Keratinocyte (primary cell): ENCODE data around the gene SLC9A3. TPM values are rescaled to one million over a fixed set of nuclear protein-coding genes. Genes with fewer than 3 reads are reported as not detected.

ENCODE experiments used
- DNase-seq: peaks from one replicate; pipeline ENCODE4 v3.0.0-alpha.2; 2011; ENCODE audit warnings: low read depth, missing footprints, low spot score
- FAIRE-seq: peaks from 2 replicates; lab custom pipeline; 2011; peaks lifted over from hg19 to GRCh38; lab: Jason Lieb, UNC
- H2AFZ ChIP-seq: 2 replicates; pipeline ENCODE4 v1.6.0; 2012; ENCODE audit warnings: low read length, control low read depth, inconsistent platforms; ENCODE audit not compliant: control insufficient read depth
- H3K27ac ChIP-seq: 2 replicates; pipeline ENCODE4 v1.5.1; 2011; ENCODE audit warnings: low read length; ENCODE audit not compliant: control insufficient read depth, insufficient read depth
- H3K27me3 ChIP-seq: 3 replicates; pipeline ENCODE4 v1.6.0; 2011; ENCODE audit warnings: low read length; ENCODE audit not compliant: control insufficient read depth, insufficient read depth; ENCODE audit errors: extremely low read depth
- H3K36me3 ChIP-seq, 2 experiments: 2 replicates in 1 of 2; 3 replicates in 1 of 2; pipeline ENCODE4 v1.5.1; 2011; ENCODE audit warnings: low read length in 2 of 2, mild to moderate bottlenecking in 1 of 2; ENCODE audit not compliant: control insufficient read depth in 2 of 2, insufficient read depth in 2 of 2; ENCODE audit errors: extremely low read depth in 1 of 2
- H3K4me1 ChIP-seq: 3 replicates; pipeline ENCODE4 v1.5.1; 2011; ENCODE audit warnings: low read length; ENCODE audit not compliant: control insufficient read depth, insufficient read depth; ENCODE audit errors: extremely low read depth
- H3K4me2 ChIP-seq: 3 replicates; pipeline ENCODE4 v1.6.0; 2011; ENCODE audit warnings: low read depth, low read length; ENCODE audit not compliant: control insufficient read depth, insufficient read depth; ENCODE audit errors: extremely low read depth
- H3K4me3 ChIP-seq, 3 experiments: fragments of 200-600 bp in 1 of 3; sonication (generic) in 1 of 3; 2 replicates in 2 of 3; 3 replicates in 1 of 3; pipeline ENCODE4 v1.5.1; 2011 to 2016; ENCODE audit warnings: low read length in 3 of 3, mild to moderate bottlenecking in 3 of 3, control low read depth in 2 of 3, inconsistent platforms in 1 of 3, low read depth in 1 of 3, mixed read lengths in 1 of 3, mixed run types in 1 of 3, moderate library complexity in 1 of 3; ENCODE audit not compliant: control insufficient read depth in 2 of 3, insufficient read depth in 2 of 3; ENCODE audit errors: extremely low read depth in 1 of 3
- H3K79me2 ChIP-seq: 2 replicates; pipeline ENCODE4 v1.6.0; 2012; ENCODE audit warnings: low read length; ENCODE audit not compliant: control insufficient read depth, insufficient read depth
- H3K9ac ChIP-seq: 3 replicates; pipeline ENCODE4 v1.6.0; 2011; ENCODE audit warnings: low read length; ENCODE audit not compliant: control insufficient read depth, insufficient read depth; ENCODE audit errors: extremely low read depth
- H3K9me1 ChIP-seq: 3 replicates; pipeline ENCODE4 v1.6.0; 2011; ENCODE audit warnings: low read length; ENCODE audit not compliant: control insufficient read depth, insufficient read depth; ENCODE audit errors: extremely low read depth
- H3K9me3 ChIP-seq: 2 replicates; pipeline ENCODE4 v1.5.1; 2012; ENCODE audit warnings: low read depth, low read length; ENCODE audit not compliant: control insufficient read depth
- H4K20me1 ChIP-seq: 3 replicates; pipeline ENCODE4 v1.6.0; 2011; ENCODE audit warnings: low read length; ENCODE audit not compliant: control insufficient read depth, insufficient read depth; ENCODE audit errors: extremely low read depth
- CTCF ChIP-seq, 3 experiments: IDR thresholded peaks in 1 of 3; conservative IDR thresholded peaks in 1 of 3; optimal IDR thresholded peaks in 1 of 3; 2 replicates in 2 of 3; 3 replicates in 1 of 3; pipeline versions ENCODE3 to v1.5.1; 2011; ENCODE audit warnings: low read length in 3 of 3, mild to moderate bottlenecking in 3 of 3, moderate library complexity in 2 of 3, control low read depth in 1 of 3, inconsistent platforms in 1 of 3; ENCODE audit not compliant: insufficient read depth in 2 of 3; ENCODE audit errors: extremely low read depth in 1 of 3
- EZH2 ChIP-seq: IDR thresholded peaks from one replicate; pipeline ENCODE4 v1.6.1; 2012; ENCODE audit warnings: inconsistent platforms, mild to moderate bottlenecking, low read length, moderate library complexity
- dilution Hi-C: fragments of 300-500 bp; cut with MboI; formaldehyde crosslinking; loops from one replicate; pipeline ENCODE4 v1.7.0; 2020; ENCODE audit warnings: low sequenced_read_pairs; ENCODE audit not compliant: extremely low pct_ligation_motif_present
- polyA plus RNA-seq, 5 experiments: library from polyadenylated mRNA; depleted of rRNA in 3 of 5; stranded (reverse) in 3 of 5; stranded (forward) in 1 of 5; unstranded in 1 of 5; fragments of >200 nt; gene quantifications; 1 replicate in 1 of 5; 2 replicates in 3 of 5; 3 replicates in 1 of 5; pipeline versions ENCODE4 v1.2.1 to v1.2.3, GENCODE V29; 2011 to 2012; ENCODE audit warnings: missing spikeins in 2 of 5, low read depth in 1 of 5, low replicate concordance in 1 of 5

Gene SLC9A3
- polyA plus RNA-seq, 1 donor (not counting 4 experiments of a cell fraction or from before 2014, with no cell fraction given): 0.55 TPM

GRCh38 chr5:452978-453710 lies 71.1 kb downstream of the SLC9A3 start:
- no peak for DNase-seq
- Histone ChIP-seq H3K9ac (peak overlapping the region; percentile 16), H4K20me1 (no peaks in the 10 kb centered on the region), H3K4me2 (peak overlapping the region; percentile 45), H3K9me3 (peaks cover 5% of the 10 kb centered on the region), H3K9me1 (no peaks in the 10 kb centered on the region), H3K27ac (peak overlapping the region; percentile 45), H3K79me2 (peaks cover 26% of the 10 kb centered on the region), H2AFZ (no peak overlapping the region), H3K4me3 (no peak overlapping the region), H3K27me3 (no peaks in the 10 kb centered on the region), H3K4me1 (peaks cover 16% of the 10 kb centered on the region), H3K36me3 (peaks cover 21 to 23% of the 10 kb centered on the region in 2 experiments)
- no peak for FAIRE-seq
- dilution Hi-C loops: no loop called here
- no peak for TF ChIP-seq EZH2
- TF ChIP-seq CTCF (optimal IDR thresholded peaks at IDR 0.05 in 1 of 3, IDR thresholded peaks at IDR 0.05 in 1 of 3, conservative IDR thresholded peaks at IDR 0.05 in 1 of 3; ENCODE audit: extremely low read depth in 1 of 3, insufficient read depth in 2 of 3, low read length in 3 of 3): no peak

- Histone ChIP-seq H3K9ac (no peak overlapping the region), H3K4me2 (no peak overlapping the region), H2AFZ (no peak overlapping the region), H3K9me3 (peaks cover 5% of the 10 kb centered on the region), H3K79me2 (peaks cover 18% of the 10 kb centered on the region), H3K36me3 (peaks cover 23 to 26% of the 10 kb centered on the region in 2 experiments), H3K4me1 (peaks cover 15% of the 10 kb centered on the region), H3K4me3 (no peak overlapping the region), H3K27me3 (no peaks in the 10 kb centered on the region), H4K20me1 (no peaks in the 10 kb centered on the region), H3K27ac (no peak overlapping the region), H3K9me1 (no peaks in the 10 kb centered on the region)
- FAIRE-seq: no peak
- TF ChIP-seq EZH2 (no peak), CTCF (optimal IDR thresholded peaks at IDR 0.05 in 1 of 3, IDR thresholded peaks at IDR 0.05 in 1 of 3, conservative IDR thresholded peaks at IDR 0.05 in 1 of 3; ENCODE audit: extremely low read depth in 1 of 3, insufficient read depth in 2 of 3, low read length in 3 of 3) (no peak)
- dilution Hi-C loops: no loop called here
- no peak for DNase-seq
These were observed 72.4 kb downstream of the SLC9A3 start for GRCh38 chr5:451587-452458.
